Activated CD4-positive, CD25-positive, alpha-beta regulatory T cell (primary cell): Measurements from ENCODE around the gene RPH3AL.
"Not testable (repeated sequence)": the region's sequence is repeated elsewhere in the genome, so short reads cannot be mapped to it uniquely, and the experiment has no call there.

Experiments used
- DNase-seq, 4 experiments: peaks; one replicate each; lab custom pipeline; 2025; lab: John Stamatoyannopoulos, UW

Gene RPH3AL

DNA sequence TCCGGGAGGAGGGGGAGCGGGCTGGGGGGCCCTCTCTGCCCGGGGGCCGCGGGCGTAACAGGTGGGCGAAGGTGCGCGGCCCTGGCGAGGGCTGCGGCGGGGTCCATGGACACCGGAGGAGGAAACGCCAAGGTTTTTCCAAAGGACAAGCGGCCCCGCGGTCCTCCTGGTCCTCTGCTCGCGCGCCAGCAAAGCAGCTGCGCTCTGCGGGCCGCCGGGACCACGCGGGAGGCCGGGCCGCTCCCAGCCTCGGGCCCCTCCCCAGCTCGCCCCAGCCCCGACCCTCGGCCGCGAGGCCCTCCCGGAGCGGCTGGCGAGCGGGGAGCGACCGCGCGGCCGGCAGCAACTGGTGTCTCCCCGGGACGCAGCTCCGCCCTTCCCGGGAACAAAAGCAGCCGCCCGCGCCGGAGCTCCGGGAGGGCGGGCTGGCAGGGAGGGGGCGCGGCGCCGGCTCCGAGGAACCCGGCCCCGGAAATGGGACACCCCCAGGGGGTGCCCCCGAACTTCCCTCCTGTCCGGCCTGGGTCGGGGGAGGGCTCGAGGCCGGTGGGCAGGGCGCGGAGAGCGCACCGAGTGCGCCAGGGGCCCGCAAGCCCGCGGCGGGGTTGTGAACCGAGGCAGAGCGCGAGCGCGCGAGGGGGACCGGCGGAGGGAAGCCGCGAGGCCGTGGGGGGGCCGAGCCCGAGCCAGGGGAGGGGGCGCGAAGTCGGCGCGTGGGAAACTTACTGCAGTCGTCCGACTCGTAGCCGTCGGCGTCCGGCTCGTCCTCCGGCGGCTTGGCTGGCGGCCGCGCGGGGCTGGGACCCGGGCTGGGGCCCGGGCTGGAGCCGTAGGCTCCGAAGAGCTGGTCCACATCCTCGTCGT lies 172.0 kb downstream of the RPH3AL start:
- DNase-seq = no peak

DNA sequence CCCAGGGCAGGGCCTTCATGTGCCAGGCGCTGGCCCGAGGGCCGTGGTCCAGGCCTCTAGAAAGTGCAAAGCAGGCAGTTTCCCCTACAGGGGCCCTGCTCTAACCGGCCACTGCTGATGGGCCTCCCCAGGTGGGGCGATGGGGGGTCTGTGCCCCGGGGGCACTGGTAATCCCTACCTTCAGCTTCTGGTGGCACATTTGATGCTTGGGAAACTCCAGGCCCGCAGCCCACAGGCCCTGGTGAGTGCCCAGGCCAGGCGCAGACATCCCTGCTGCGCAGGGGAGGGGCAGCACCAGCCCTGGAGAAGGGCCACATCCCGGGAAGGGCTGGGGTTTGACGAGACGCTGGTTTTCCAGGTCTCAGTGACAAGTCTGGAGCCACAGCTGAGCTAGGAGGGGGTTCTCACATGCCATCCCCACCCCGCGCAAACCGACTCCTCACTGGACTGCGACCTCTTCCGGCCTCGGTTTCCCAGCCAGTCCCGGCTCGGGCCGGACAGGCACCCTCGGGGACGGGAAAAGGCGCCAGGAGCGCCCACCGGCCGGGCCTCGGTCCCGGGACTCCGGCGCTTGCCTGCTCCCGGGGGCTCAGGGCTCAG lies 172.7 kb downstream of the RPH3AL start:
- no peak for DNase-seq

DNA sequence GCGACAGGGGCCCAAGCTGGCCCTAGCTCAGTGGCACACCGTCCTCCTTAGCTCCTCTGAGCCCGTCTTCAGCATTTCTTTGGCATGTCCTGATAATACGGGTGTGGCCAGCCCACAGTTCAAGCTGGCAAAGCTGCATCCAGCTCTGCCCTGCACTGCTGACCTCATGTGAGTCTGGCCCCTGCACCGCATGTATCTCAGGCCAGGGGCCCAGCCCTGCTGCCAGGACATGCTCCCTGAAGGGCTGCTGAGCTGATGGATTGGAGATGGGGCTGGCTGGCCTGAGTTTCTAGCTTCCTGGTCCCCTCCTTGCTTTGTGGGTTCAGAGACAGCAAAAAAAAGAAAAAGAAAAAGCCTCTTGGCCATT lies 173.6 kb downstream of the RPH3AL start:
- no peak for DNase-seq

DNA sequence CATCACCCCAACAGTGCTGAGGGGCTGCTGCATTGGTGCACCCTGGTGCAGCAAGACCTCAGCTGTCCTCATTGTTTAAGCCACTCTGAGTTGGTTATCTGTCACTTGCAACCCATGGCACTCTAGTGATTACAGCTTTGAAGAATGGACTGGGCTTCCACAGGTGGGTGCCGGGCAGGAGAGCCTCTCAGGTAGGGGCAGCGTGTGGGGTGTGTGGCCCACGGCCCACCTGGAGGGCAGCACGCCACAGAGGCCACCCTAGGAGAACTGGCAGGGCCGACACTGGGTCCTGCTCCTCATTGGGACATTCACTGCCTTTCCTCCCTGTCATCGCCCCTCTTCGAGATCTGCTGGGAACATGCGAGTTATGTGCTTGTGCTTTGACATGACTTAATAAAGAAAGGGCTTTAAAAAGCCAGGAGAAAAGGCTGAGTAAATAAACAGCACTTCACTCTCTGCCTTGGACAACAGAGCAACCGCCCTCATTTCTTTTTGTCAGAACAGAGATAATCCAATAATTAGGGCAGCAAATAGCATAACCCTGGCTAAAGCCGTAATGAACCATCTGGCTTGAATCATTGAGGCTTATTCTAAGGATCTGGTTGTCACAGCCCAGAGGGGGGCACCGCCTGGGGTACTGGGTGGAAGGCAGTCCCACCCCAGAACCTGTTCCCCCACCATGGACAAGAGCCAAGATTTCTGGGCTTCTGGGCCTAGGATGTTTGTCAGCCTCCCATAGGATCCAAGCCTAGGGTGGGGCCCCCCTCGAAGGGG lies 174.1 kb downstream of the RPH3AL start:
- DNase-seq = no peak

DNA sequence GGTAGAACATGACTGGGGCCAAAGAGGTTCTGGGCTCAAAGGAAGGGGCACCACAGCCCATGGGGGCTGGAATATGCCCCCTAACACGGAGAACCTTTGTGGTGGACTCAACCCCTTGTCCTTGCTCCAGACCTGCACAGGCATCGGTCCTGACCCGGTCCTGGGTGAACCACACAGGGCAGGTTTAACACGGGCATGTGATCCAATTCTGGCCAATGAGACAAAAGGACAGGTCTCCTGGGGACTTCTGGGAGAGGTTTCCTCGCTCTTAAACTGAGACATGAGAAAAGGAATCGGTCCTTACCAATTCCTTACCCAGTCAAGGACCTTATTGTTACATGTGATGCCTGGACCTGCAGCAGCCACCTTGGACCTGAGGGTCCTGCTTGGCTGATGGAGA lies 174.8 kb downstream of the RPH3AL start:
- DNase-seq = no peak

DNA sequence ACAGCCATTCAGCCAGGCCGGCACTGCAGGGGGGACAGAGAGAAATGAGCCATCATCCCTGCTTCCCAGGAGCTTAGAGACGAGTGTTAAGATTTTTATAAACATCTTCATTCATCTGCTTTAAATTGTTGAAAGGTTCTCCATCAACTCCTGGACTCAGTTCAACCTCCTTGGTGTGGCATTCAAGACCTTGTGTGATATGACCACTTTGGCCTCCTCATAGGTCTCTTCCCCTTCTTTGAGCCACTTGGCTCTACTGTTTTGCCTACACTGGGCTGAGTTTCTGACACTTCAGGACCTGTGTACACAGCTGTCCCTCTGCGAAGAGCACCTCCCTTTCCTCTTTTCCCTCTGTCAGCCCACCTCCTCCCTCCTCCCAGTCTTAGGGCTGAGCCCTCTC lies 175.5 kb downstream of the RPH3AL start:
- DNase-seq = no peak

DNA sequence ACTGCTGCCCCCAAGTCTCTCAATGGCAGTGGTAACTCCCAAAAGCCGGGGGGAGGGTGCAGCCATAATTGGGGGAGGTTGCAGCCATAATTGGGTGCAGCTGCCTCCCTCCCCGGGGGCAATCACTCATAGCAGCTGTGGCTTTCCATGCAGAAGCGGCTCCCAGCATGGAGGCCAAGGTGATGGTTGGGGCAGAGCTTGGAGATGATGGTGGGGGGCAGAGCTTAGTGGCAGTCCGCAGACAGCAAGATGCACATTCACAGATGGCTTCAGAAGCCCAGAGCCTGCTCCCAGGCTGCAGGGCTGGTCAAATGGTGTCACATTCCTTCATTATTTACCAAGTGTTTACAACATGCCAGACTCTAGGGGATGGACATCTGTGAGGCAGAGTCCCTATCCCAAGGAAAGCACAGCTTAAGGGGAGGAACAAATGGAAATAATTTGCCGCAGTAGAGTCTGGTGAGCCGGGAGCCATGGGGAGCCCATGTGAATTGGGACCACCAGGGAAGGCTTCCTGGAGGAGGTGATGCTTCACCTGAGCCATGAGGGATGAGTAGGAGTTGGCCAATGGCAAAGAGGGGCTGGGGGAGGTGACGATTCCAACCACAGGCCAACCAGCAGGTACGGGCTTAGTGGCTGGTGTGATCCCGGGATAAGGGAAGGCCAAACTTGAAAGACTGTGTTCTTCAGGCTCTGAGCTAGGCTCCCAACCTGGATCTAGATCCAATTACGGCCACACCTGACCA lies 179.3 kb downstream of the RPH3AL start:
- no peak for DNase-seq

DNA sequence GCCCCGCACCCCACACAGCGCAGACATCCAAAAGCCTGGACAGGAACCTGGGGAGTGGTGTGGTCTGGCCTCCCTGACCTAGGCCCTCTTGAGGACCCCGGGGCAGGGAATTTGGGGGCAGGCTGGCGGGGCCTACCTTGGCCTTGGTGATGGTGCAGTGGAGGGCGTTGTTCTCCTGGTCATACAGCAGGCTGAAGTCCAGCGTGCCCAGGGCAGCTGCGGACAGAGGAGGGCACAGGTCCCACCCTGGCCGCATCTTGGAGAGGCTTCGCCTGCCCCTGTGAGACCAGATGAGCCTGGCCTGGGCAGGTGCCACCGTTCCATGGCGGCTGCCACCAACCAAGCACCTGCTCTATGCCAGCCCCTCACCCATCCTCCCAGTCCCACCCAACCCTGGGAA lies 180.2 kb downstream of the RPH3AL start:
- no peak for DNase-seq

DNA sequence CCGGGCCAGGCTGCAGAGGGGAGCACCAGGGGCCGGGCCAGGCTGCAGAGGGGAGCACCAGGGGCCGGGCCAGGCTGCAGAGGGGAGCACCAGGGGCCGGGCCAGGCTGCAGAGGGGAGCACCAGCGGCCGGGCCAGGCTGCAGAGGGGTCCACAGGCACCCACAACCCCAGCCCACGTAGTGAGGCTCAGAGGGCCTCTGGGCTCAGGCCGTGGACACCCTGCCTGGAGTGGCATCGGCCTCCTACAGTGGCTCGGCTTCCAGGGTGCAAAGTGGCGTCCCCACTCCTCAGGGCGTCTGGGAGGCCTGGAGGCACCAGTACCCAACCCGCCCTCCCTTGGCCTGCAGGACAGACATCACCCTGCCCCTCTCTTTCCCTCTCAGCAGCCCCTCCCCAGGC lies 180.7 kb downstream of the RPH3AL start:
- DNase-seq = no peak

DNA sequence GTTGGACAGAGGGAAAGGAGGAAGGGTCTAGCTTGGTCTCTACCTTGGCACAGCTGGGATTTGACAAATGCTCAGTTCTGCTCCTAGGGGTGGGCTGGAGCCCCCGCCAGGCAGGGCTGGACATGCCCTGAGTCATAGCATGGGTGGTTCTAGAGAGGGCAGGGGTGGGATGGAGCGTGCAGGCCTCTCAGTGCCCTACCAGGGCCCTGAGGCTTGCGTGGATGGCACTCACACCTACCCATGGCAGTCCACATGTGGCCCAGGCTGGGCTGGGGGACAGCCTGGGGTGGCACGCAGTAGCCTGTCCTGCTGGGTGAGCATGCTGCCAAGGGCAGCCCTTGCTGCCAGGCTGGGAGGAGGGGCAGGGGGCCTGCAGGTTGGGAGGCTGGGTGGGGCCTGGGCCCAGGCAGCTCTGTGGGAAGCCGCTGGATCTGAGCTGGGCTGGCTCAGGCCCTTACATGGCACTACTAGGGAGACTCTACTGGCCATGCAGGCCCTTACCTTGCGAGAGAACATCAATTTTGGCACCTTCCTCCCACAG lies 182.4 kb downstream of the RPH3AL start:
- no peak for DNase-seq

DNA sequence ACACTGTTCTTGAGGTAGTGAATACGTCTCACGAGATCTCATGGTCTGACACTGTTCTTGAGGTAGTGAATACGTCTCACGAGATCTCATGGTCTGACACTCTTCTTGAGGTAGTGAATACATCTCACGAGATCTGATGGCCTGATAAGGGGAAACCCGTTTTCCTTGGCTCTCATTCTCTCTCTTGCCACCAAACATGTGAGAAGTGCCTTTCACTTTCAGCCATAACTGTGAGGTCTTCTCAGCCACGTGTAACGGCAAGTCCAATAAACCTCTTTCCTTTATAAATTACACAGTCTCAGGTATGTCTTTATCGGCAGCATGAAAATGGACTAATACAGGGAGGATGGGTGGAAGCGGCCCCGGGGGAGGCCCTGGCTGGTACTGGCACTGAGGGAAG lies 184.0 kb downstream of the RPH3AL start:
- not testable (repeated sequence) for DNase-seq

DNA sequence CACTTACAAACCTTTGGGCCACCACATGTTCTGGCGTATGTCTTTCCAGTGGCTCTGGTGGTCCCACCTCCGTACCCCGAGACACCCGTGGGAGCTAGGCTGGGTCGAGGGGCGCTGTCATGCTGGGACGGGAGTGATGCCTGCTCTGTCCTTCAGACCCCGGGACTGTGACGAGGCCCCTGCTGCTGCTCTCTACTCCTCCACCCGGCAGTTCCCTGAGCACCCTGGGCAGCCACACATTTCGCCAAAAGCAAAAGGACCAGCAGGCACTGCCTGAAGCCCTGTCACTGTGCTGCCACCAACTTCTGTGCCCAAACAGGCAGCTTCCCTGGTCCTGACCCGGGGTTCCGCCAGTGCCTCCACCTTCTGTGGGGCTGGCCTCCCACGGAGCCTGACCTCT lies 186.7 kb downstream of the RPH3AL start:
- no peak for DNase-seq

DNA sequence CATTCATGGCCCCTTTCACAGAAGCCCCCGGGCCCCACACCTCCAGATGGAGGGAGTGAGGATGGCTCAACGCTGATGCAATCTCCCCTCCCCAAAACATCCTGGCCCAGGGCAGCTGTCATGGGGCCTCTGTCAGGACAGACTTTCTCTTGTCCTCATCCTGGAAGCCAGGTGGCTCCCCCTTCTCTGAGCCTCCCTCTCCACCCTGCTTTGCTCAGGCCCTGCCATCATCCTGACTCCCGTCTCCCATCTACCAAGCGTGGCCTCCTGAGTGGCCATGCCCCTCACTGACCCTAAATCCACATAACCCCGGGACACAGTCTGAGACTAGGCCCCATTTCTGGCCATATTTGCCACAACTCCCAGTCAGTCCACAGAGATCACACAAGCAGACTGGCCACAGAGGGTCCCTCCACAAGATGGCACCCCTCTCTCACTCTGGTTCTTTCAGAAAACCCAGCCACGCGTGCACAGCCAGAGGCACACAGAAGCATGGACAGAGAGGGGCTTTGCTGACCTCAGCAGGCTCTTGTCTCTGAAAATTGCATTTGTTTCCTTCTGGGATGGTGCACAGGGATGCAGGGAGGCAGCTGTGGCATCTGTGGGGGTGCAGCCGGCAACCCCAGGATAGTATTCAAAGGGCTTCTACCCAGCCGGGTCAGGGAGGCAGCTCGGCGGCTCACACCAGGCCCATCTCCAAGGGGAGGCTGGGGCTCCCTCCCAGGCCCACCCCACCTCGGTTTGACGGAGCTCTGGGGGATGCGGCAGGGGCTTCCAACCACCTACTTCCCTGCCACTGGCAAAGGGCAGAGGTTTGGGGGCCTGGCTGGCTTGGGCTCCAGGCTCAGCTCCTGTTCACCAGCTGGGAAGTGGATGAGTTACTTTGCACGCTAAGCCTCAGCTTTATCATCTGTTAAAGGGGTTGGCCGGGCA lies 188.0 kb downstream of the RPH3AL start:
- no peak for DNase-seq

DNA sequence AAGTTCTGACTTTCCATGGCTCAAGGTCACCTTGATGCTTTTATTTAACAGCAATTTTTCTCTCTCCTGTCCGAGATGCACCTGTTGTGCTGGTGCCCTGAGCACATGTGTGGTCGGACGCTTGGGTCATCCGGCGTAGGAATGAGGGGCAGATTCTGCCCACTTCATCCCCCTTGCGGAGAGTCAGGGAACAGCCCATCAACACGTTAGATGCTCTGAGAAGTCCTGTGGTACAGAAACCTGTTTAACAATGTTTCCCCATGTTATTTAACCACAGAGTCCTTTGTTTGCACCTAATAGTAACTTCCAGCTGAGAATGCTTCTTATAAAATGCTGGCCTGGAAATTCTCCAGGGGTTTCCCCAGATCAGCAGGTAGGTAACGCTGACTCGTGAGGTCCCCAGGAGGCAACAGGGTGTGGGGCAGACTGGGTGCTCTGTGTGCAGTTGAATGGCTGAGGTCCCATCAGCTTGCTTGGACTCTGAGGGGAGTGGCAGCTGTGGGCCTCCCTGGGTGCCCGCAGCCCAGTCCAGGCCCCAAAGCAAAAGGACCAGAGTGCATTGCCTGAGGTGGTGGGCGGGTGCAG lies 189.0 kb downstream of the RPH3AL start:
- DNase-seq = no peak

DNA sequence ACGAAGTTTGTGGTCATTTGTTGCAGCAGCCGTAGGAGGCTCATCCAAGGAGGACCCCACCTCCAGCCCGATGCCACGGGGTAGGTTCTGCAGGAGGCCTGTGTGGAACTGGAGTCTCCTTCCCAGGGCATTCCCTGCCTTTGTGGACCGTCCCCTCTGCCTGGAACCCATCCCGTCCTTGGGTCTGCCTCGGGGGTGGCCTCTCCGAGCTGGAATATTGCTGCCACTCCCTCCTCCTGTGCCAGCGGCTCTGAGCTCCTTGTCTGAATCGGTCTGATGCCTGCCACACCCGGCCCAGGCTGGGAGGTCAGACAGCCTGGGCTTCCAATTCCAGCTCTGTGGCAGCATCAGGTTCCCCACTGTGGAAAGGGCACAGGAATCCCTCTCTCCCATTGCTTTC lies 189.9 kb downstream of the RPH3AL start:
- no peak for DNase-seq
